ENCODE measurements around the gene MLC1. TPM values are rescaled to one million over a fixed set of nuclear protein-coding genes. Genes with fewer than 3 reads are reported as not detected.

The MLC1 gene
- polyA plus RNA-seq, 1 donor (not counting 4 experiments of a cell fraction or from before 2014, with no cell fraction given), result not detected

- Histone ChIP-seq H3K9ac (ENCODE audit: control insufficient read depth, extremely low read depth, insufficient read depth, low read length) (no peak overlapping the region), H2AFZ (ENCODE audit: control insufficient read depth, low read length) (no peak overlapping the region), H3K79me2 (ENCODE audit: control insufficient read depth, insufficient read depth, low read length) (no peaks in the 10 kb centered on the region), H3K9me1 (ENCODE audit: control insufficient read depth, extremely low read depth, insufficient read depth, low read length) (no peaks in the 10 kb centered on the region), H3K9me3 (ENCODE audit: control insufficient read depth, low read depth, low read length) (no peaks in the 10 kb centered on the region), H3K27ac (ENCODE audit: control insufficient read depth, insufficient read depth, low read length) (no peak overlapping the region), H3K4me3 (ENCODE audit: control insufficient read depth in 2 of 3, extremely low read depth in 1 of 3, insufficient read depth in 2 of 3, low read depth in 1 of 3, low read length in 3 of 3) (no peak overlapping the region), H3K27me3 (ENCODE audit: control insufficient read depth, extremely low read depth, insufficient read depth, low read length) (peaks cover 20% of the 10 kb centered on the region), H3K4me2 (ENCODE audit: control insufficient read depth, extremely low read depth, insufficient read depth, low read depth, low read length) (no peak overlapping the region), H4K20me1 (ENCODE audit: control insufficient read depth, extremely low read depth, insufficient read depth, low read length) (no peaks in the 10 kb centered on the region), H3K36me3 (ENCODE audit: control insufficient read depth in 2 of 2, extremely low read depth in 1 of 2, insufficient read depth in 2 of 2, low read length in 2 of 2) (no peaks in the 10 kb centered on the region), H3K4me1 (ENCODE audit: control insufficient read depth, extremely low read depth, insufficient read depth, low read length) (no peaks in the 10 kb centered on the region)
- TF ChIP-seq, protein P1, sequence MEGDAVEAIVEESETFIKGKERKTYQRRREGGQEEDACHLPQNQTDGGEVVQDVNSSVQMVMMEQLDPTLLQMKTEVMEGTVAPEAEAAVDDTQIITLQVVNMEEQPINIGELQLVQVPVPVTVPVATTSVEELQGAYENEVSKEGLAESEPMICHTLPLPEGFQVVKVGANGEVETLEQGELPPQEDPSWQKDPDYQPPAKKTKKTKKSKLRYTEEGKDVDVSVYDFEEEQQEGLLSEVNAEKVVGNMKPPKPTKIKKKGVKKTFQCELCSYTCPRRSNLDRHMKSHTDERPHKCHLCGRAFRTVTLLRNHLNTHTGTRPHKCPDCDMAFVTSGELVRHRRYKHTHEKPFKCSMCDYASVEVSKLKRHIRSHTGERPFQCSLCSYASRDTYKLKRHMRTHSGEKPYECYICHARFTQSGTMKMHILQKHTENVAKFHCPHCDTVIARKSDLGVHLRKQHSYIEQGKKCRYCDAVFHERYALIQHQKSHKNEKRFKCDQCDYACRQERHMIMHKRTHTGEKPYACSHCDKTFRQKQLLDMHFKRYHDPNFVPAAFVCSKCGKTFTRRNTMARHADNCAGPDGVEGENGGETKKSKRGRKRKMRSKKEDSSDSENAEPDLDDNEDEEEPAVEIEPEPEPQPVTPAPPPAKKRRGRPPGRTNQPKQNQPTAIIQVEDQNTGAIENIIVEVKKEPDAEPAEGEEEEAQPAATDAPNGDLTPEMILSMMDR (optimal IDR thresholded peaks at IDR 0.05 in 1 of 3, IDR thresholded peaks at IDR 0.05 in 1 of 3, conservative IDR thresholded peaks at IDR 0.05 in 1 of 3; ENCODE audit: extremely low read depth in 1 of 3, insufficient read depth in 2 of 3, low read length in 3 of 3), result no peak
- no peak for TF ChIP-seq EZH2 (IDR thresholded peaks at IDR 0.05; ENCODE audit: low read length)
- DNase-seq (ENCODE audit: low read depth, low spot score) (no peak), FAIRE-seq (no peak)
- dilution Hi-C loops (cut with MboI; ENCODE audit: extremely low pct_ligation_motif_present, low sequenced_read_pairs), result no loop called here
These were observed 31.4 kb downstream of the MLC1 start for GRCh38 chr22:50053861-50054260.

- DNase-seq (ENCODE audit: low read depth, low spot score) (no peak), FAIRE-seq (no peak)
- no peak overlapping the region for H3K27ac ChIP-seq (ENCODE audit: control insufficient read depth, insufficient read depth, low read length)
- no peaks in the 10 kb centered on the region for H3K9me1 ChIP-seq (ENCODE audit: control insufficient read depth, extremely low read depth, insufficient read depth, low read length)
- no peak overlapping the region for H3K4me3 ChIP-seq (ENCODE audit: control insufficient read depth in 2 of 3, extremely low read depth in 1 of 3, insufficient read depth in 2 of 3, low read depth in 1 of 3, low read length in 3 of 3)
- no peaks in the 10 kb centered on the region for H3K4me1 ChIP-seq (ENCODE audit: control insufficient read depth, extremely low read depth, insufficient read depth, low read length)
- TF ChIP-seq, protein P1 (optimal IDR thresholded peaks at IDR 0.05 in 1 of 3, IDR thresholded peaks at IDR 0.05 in 1 of 3, conservative IDR thresholded peaks at IDR 0.05 in 1 of 3; ENCODE audit: extremely low read depth in 1 of 3, insufficient read depth in 2 of 3, low read length in 3 of 3), result no peak
- TF ChIP-seq EZH2 (IDR thresholded peaks at IDR 0.05; ENCODE audit: low read length), result no peak
- H3K79me2 ChIP-seq (ENCODE audit: control insufficient read depth, insufficient read depth, low read length), result no peaks in the 10 kb centered on the region
- H3K4me2 ChIP-seq (ENCODE audit: control insufficient read depth, extremely low read depth, insufficient read depth, low read depth, low read length), result no peak overlapping the region
- dilution Hi-C loops (cut with MboI; ENCODE audit: extremely low pct_ligation_motif_present, low sequenced_read_pairs), result no loop called here
- no peaks in the 10 kb centered on the region for H3K36me3 ChIP-seq (ENCODE audit: control insufficient read depth in 2 of 2, extremely low read depth in 1 of 2, insufficient read depth in 2 of 2, low read length in 2 of 2)
- no peak overlapping the region for H2AFZ ChIP-seq (ENCODE audit: control insufficient read depth, low read length)
- H3K27me3 ChIP-seq (ENCODE audit: control insufficient read depth, extremely low read depth, insufficient read depth, low read length), result peaks cover 10% of the 10 kb centered on the region
- H3K9ac ChIP-seq (ENCODE audit: control insufficient read depth, extremely low read depth, insufficient read depth, low read length), result no peak overlapping the region
- H4K20me1 ChIP-seq (ENCODE audit: control insufficient read depth, extremely low read depth, insufficient read depth, low read length), result no peaks in the 10 kb centered on the region
- no peaks in the 10 kb centered on the region for H3K9me3 ChIP-seq (ENCODE audit: control insufficient read depth, low read depth, low read length)
These were observed 33.3 kb downstream of the MLC1 start for GRCh38 chr22:50051930-50052329.
